Activated CD8-positive, alpha-beta T cell treated with anti-CD3 and anti-CD28 coated beads, Interleukin-2, amount 10 ng/mL, durations not matched to agents 7 days and 5 days (primary cell): Measurements from ENCODE around the gene FGF23. TPM values are rescaled to one million over a fixed set of nuclear protein-coding genes. Genes with fewer than 3 reads are reported as not detected.

Experiments
- ATAC-seq: fragments of 150-1000 bp; cut with Tn5 transposase; one replicate; pipeline ENCODE4 v1.10.0; 2021; ENCODE audit warnings: moderate library complexity
- CTCF ChIA-PET: fragments of 350-600 bp; sonication (Branson Sonifier 250); formaldehyde crosslinking; loops from one replicate; lab custom pipeline; 2021; ENCODE audit warnings: antibody characterized with exemption; lab: Charles Lee
- POLR2A ChIA-PET: fragments of 350-600 bp; sonication (Branson Sonifier 250); formaldehyde crosslinking; loops from one replicate; lab custom pipeline; 2021; ENCODE audit warnings: antibody characterized with exemption; lab: Charles Lee
- DNase-seq: peaks from one replicate; pipeline ENCODE4 v3.0.0-alpha.2; 2020
- H3K27ac Mint-ChIP-seq: one replicate; pipeline ENCODE4 v1.8.0; 2021; ENCODE audit warnings: mild to moderate bottlenecking, mixed read lengths
- H3K27me3 Mint-ChIP-seq: one replicate; pipeline ENCODE4 v1.8.0; 2021; ENCODE audit warnings: low read depth, mixed read lengths
- H3K36me3 Mint-ChIP-seq: one replicate; pipeline ENCODE4 v1.8.0; 2021; ENCODE audit warnings: low read depth, mixed read lengths
- H3K4me1 Mint-ChIP-seq: one replicate; pipeline ENCODE4 v1.8.0; 2021; ENCODE audit warnings: low read depth, mixed read lengths
- H3K4me3 Mint-ChIP-seq: one replicate; pipeline ENCODE4 v1.8.0; 2021; ENCODE audit warnings: mild to moderate bottlenecking, mixed read lengths
- H3K9me3 Mint-ChIP-seq: one replicate; pipeline ENCODE4 v1.8.0; 2022; ENCODE audit warnings: mixed read lengths; ENCODE audit not compliant: insufficient read depth
- total RNA-seq, 2 experiments: library from RNA; stranded (reverse); gene quantifications; one replicate each; pipeline ENCODE4 v1.2.3, GENCODE V29; 2021

The FGF23 gene
- total RNA-seq, 2 experiments from 2014 or later: not detected

DNA sequence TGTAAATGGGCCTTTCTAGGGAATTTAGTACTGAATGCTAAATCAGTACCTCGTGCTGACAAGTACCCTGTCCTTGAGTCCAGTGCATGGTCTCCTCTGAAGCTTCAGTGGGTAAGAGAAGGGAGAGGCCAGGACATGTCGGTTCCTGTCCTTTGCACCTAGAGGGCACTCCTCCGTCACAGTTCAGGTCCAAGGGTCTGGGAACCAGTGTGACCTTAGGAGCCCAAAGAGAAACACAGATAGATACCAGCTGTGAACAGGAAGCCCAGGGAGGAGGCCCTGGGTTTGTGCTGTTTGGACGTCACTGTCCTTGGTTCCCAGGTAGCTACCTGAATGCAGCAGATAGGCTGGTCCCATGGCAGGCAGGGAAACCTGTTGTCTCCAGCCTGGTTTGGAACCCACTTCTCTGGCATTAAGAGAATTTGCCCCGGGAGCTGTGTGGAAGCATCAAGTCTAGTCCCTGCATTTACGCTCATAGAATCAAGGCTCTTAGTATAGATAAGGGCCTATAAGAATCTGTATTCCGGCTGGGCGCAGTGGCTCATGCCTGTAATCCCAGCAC is 3.9 kb upstream of the FGF23 start:
- no peaks in the 10 kb centered on the region for H3K9me3 Mint-ChIP-seq
- H3K36me3 Mint-ChIP-seq: no peaks in the 10 kb centered on the region
- H3K27ac Mint-ChIP-seq: no peak overlapping the region
- POLR2A ChIA-PET: no interaction called here
- H3K4me1 Mint-ChIP-seq: no peaks in the 10 kb centered on the region
- H3K27me3 Mint-ChIP-seq: peaks cover 46% of the 10 kb centered on the region
- no peak overlapping the region for H3K4me3 Mint-ChIP-seq
- DNase-seq (no peak), ATAC-seq (no peak)
- CTCF ChIA-PET: interaction anchor here (0.8 to 1.9 kb wide), 5 partner anchors 33 to 158 kb away, joined by 3 to 6 read pairs (median 3); no protein-coding TSS in a partner anchor

DNA sequence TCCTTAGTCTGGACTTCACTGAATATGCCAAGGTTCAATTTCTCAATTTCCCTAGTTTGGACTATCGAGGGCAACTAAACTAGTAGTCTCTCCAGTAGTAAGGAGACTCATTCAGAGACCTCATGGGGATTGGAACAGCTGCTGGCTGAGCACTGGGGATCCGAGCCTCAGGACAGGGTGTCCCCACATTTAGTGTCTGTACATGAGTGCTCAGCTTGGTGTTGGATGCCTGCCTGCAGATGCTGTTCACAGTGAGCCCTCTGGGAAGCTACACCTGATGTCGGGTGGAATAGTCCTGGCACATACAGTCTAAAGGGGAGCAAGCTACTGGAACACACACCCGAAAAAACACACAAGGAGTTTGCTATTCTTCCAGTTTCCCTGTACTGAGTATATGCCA is 820 bp upstream of the FGF23 start:
- DNase-seq: no peak
- H3K9me3 Mint-ChIP-seq: no peaks in the 10 kb centered on the region
- POLR2A ChIA-PET: no interaction called here
- ATAC-seq: no peak
- H3K27ac Mint-ChIP-seq: no peak overlapping the region
- no peak overlapping the region for H3K4me3 Mint-ChIP-seq
- CTCF ChIA-PET: interaction anchor here (0.9 to 1.5 kb wide), 4 partner anchors 8 to 202 kb away, joined by 3 to 5 read pairs (median 4); no protein-coding TSS in a partner anchor
- peaks cover 39% of the 10 kb centered on the region for H3K27me3 Mint-ChIP-seq
- no peaks in the 10 kb centered on the region for H3K36me3 Mint-ChIP-seq
- no peaks in the 10 kb centered on the region for H3K4me1 Mint-ChIP-seq

- Mint-ChIP-seq H3K4me1 (no peaks in the 10 kb centered on the region), H3K9me3 (no peaks in the 10 kb centered on the region), H3K27me3 (peaks cover 45% of the 10 kb centered on the region), H3K36me3 (no peaks in the 10 kb centered on the region), H3K4me3 (no peak overlapping the region), H3K27ac (no peak overlapping the region)
- POLR2A ChIA-PET: no interaction called here
- CTCF ChIA-PET: no interaction called here
- no peak for ATAC-seq
- no peak for DNase-seq
Observed at GRCh38 chr12:4378772-4379171, 740 bp downstream of the FGF23 start.

GRCh38 chr12:4375449-4375848 is 4.1 kb downstream of the FGF23 start:
- Mint-ChIP-seq H3K4me3 (no peak overlapping the region), H3K9me3 (no peaks in the 10 kb centered on the region), H3K27ac (no peak overlapping the region), H3K36me3 (no peaks in the 10 kb centered on the region), H3K4me1 (no peaks in the 10 kb centered on the region), H3K27me3 (peaks cover 37% of the 10 kb centered on the region)
- POLR2A ChIA-PET: interaction anchor here (0.6 kb wide), 1 partner anchor 27 kb away, joined by 3 read pairs; no protein-coding TSS in a partner anchor
- ATAC-seq (no peak), DNase-seq (no peak)
- CTCF ChIA-PET: no interaction called here

- ChIA-PET CTCF (no interaction called here), POLR2A (no interaction called here)
- H3K27me3 Mint-ChIP-seq: peaks cover 24% of the 10 kb centered on the region
- no peak overlapping the region for H3K4me3 Mint-ChIP-seq
- H3K9me3 Mint-ChIP-seq: no peaks in the 10 kb centered on the region
- no peak for ATAC-seq
- H3K27ac Mint-ChIP-seq: no peak overlapping the region
- no peaks in the 10 kb centered on the region for H3K4me1 Mint-ChIP-seq
- DNase-seq: no peak
- no peaks in the 10 kb centered on the region for H3K36me3 Mint-ChIP-seq
Observed at GRCh38 chr12:4372653-4373052, 6.9 kb downstream of the FGF23 start.

GRCh38 chr12:4370265-4370664 is 9.2 kb downstream of the FGF23 start:
- CTCF ChIA-PET: interaction anchor here (0.8 kb wide), 1 partner anchor 10 kb away, joined by 3 read pairs; no protein-coding TSS in a partner anchor
- no peaks in the 10 kb centered on the region for H3K36me3 Mint-ChIP-seq
- no peaks in the 10 kb centered on the region for H3K4me1 Mint-ChIP-seq
- H3K27me3 Mint-ChIP-seq: peaks cover 36% of the 10 kb centered on the region
- DNase-seq: no peak
- no peak overlapping the region for H3K27ac Mint-ChIP-seq
- H3K4me3 Mint-ChIP-seq: no peak overlapping the region
- H3K9me3 Mint-ChIP-seq: no peaks in the 10 kb centered on the region
- no peak for ATAC-seq
- POLR2A ChIA-PET: no interaction called here

- ATAC-seq: no peak
- Mint-ChIP-seq H3K9me3 (no peaks in the 10 kb centered on the region), H3K27me3 (peaks cover 34% of the 10 kb centered on the region), H3K36me3 (no peaks in the 10 kb centered on the region), H3K4me1 (no peaks in the 10 kb centered on the region), H3K4me3 (no peak overlapping the region), H3K27ac (no peak overlapping the region)
- ChIA-PET POLR2A (no interaction called here), CTCF (interaction anchor here (0.8 to 1.6 kb wide), 3 partner anchors 11 to 51 kb away, joined by 3 to 4 read pairs (median 3); no protein-coding TSS in a partner anchor)
- DNase-seq: no peak
Observed at GRCh38 chr12:4369548-4369947, 10.0 kb downstream of the FGF23 start.

DNA sequence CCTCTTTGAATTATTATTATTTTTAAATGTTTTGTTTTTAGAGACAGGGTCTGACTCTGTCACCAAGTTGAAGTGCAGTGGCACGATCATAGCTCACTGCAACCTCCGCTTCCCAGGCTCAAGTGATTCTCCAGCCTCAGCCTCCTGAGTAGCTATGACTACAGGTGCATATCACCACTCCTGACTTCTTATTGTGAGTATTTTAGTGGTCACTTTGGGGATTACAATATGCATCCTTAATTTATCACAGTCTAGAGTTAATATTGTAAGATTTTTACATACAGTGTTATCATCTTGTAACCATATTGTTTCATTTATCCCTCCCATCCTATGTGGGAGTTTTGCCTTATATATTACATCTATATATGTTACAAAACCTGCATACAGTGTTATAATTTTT is 13.4 kb downstream of the FGF23 start:
- DNase-seq: no peak
- H3K4me1 Mint-ChIP-seq: no peaks in the 10 kb centered on the region
- peaks cover 42% of the 10 kb centered on the region for H3K27me3 Mint-ChIP-seq
- ChIA-PET POLR2A (no interaction called here), CTCF (interaction anchor here (0.9 to 1.3 kb wide), 2 partner anchors 10 to 11 kb away, joined by 3 to 4 read pairs; no protein-coding TSS in a partner anchor)
- no peak overlapping the region for H3K27ac Mint-ChIP-seq
- ATAC-seq: no peak
- no peak overlapping the region for H3K4me3 Mint-ChIP-seq
- H3K36me3 Mint-ChIP-seq: no peaks in the 10 kb centered on the region
- no peaks in the 10 kb centered on the region for H3K9me3 Mint-ChIP-seq

GRCh38 chr12:4356041-4356327 is 23.5 kb downstream of the FGF23 start:
- ChIA-PET POLR2A (no interaction called here), CTCF (interaction anchor here (1.3 to 1.4 kb wide), 3 partner anchors 11 to 172 kb away, joined by 3 to 4 read pairs (median 4); no protein-coding TSS in a partner anchor)
- no peak overlapping the region for H3K4me3 Mint-ChIP-seq
- ATAC-seq (peak; percentile 37), DNase-seq (peak; percentile 73)
- H3K4me1 Mint-ChIP-seq: peaks cover 8% of the 10 kb centered on the region
- no peaks in the 10 kb centered on the region for H3K9me3 Mint-ChIP-seq
- H3K27ac Mint-ChIP-seq: no peak overlapping the region
- peaks cover 24% of the 10 kb centered on the region for H3K36me3 Mint-ChIP-seq
- H3K27me3 Mint-ChIP-seq: peaks cover 4% of the 10 kb centered on the region

- DNase-seq: no peak
- no peaks in the 10 kb centered on the region for H3K9me3 Mint-ChIP-seq
- H3K27me3 Mint-ChIP-seq: peaks cover 4% of the 10 kb centered on the region
- CTCF ChIA-PET: interaction anchor here (1.1 to 1.4 kb wide), 4 partner anchors 11 to 173 kb away, joined by 3 to 4 read pairs (median 4); no protein-coding TSS in a partner anchor
- POLR2A ChIA-PET: no interaction called here
- H3K36me3 Mint-ChIP-seq: peaks cover 27% of the 10 kb centered on the region
- no peak for ATAC-seq
- no peak overlapping the region for H3K27ac Mint-ChIP-seq
- H3K4me3 Mint-ChIP-seq: no peak overlapping the region
- peaks cover 8% of the 10 kb centered on the region for H3K4me1 Mint-ChIP-seq
Observed at GRCh38 chr12:4355156-4356040, 24.1 kb downstream of the FGF23 start.

GRCh38 chr12:4353785-4354208 is 25.7 kb downstream of the FGF23 start:
- Mint-ChIP-seq H3K27me3 (no peaks in the 10 kb centered on the region), H3K36me3 (peaks cover 33% of the 10 kb centered on the region), H3K4me3 (no peak overlapping the region), H3K4me1 (peaks cover 8% of the 10 kb centered on the region), H3K9me3 (no peaks in the 10 kb centered on the region), H3K27ac (peak overlapping the region; percentile 71)
- CTCF ChIA-PET: interaction anchor here (0.6 to 1.6 kb wide), 12 partner anchors 9 to 391 kb away, joined by 3 to 9 read pairs (median 3); no protein-coding TSS in a partner anchor
- POLR2A ChIA-PET: interaction anchor here (0.6 kb wide), 1 partner anchor 62 kb away, joined by 3 read pairs; no protein-coding TSS in a partner anchor
- peak; percentile 82 for DNase-seq
- ATAC-seq: peak; percentile 96

- H3K27me3 Mint-ChIP-seq: no peaks in the 10 kb centered on the region
- ChIA-PET POLR2A (no interaction called here), CTCF (no interaction called here)
- H3K36me3 Mint-ChIP-seq: peaks cover 49% of the 10 kb centered on the region
- no peaks in the 10 kb centered on the region for H3K9me3 Mint-ChIP-seq
- H3K27ac Mint-ChIP-seq: no peak overlapping the region
- ATAC-seq (no peak), DNase-seq (no peak)
- no peaks in the 10 kb centered on the region for H3K4me1 Mint-ChIP-seq
- H3K4me3 Mint-ChIP-seq: no peak overlapping the region
Observed at GRCh38 chr12:4346931-4347330, 32.6 kb downstream of the FGF23 start.
